Testis (tissue), 2 donors: ENCODE measurements around the gene RNF213.

ENCODE experiments used
- CTCF ChIP-seq, 3 experiments: fragments of 450-650 bp in 2 of 3; fragments of 200-600 bp in 1 of 3; sonication (generic) in 1 of 3; IDR thresholded peaks; one replicate each; pipeline ENCODE4 v1.5.1; 2016 to 2019; ENCODE audit warnings: antibody characterized with exemption in 3 of 3, mild to moderate bottlenecking in 2 of 3, moderate library complexity in 1 of 3
- POLR2A ChIP-seq: fragments of 450-650 bp; IDR thresholded peaks from one replicate; pipeline ENCODE4 v1.6.1; 2017; ENCODE audit warnings: antibody characterized with exemption, mild to moderate bottlenecking, moderate library complexity

DNA sequence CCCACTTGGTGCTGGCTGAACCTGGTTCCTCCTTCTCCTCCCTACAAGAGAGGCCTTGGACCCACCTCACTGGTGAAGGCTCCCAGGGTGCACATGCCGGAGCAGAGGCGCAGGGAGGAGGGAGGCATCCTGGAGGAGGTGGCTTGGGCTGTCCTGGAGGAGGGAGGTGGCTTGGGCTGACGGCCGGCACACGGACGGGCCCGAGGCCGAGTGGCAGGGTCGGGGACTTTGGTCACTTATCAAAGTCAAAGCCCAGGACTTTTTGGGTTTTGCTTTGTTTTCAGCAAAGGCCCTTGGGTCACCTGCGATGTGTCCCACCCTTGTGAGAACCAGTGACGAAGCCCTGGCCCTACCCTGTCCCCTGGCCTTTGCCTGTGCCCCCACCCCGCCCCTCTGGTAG lies 182.8 kb downstream of the RNF213 start:
- TF ChIP-seq POLR2A = no peak
- TF ChIP-seq CTCF (IDR thresholded peaks at IDR 0.05) = no peak
